GM12878 (cell line): ENCODE measurements around the gene UPK3BL2. TPM values are rescaled to one million over a fixed set of nuclear protein-coding genes. Genes with fewer than 3 reads are reported as not detected.
"Not testable (repeated sequence)": the region's sequence is repeated elsewhere in the genome, so short reads cannot be mapped to it uniquely, and the experiment has no call there.

Source experiments
- ATAC-seq: fragments of 200-7000 bp; cut with Tn5 transposase; 3 replicates; pipeline ENCODE4 v1.9.1; 2020; ENCODE audit warnings: mild to moderate bottlenecking, moderate library complexity
- BruUV-seq: library from RNA; stranded (reverse); fragments of 400-500 nt; replicated peaks from 2 replicates; lab custom pipeline; 2021; lab: Mats Ljungman, UMichigan
- CTCF ChIA-PET: fragments of 300-600 bp; sonication (Branson Sonifier 250); formaldehyde crosslinking; extraction: SDS; loops from one replicate; lab custom pipeline; 2021; ENCODE audit warnings: inconsistent platforms; lab: Yijun Ruan, JAX
- POLR2A ChIA-PET: fragments of 350-600 bp; formaldehyde crosslinking; extraction: SDS; loops from one replicate; lab custom pipeline; 2021; ENCODE audit warnings: inconsistent platforms; lab: Charles Lee
- RAD21 ChIA-PET: fragments of 300-600 bp; sonication (Branson Sonifier 250); formaldehyde crosslinking; loops from one replicate; lab custom pipeline; 2023; ENCODE audit warnings: antibody characterized with exemption; ENCODE audit not compliant: unreplicated experiment; lab: Charles Lee
- SMC1A ChIA-PET: fragments of 300-600 bp; sonication (Branson Sonifier 250); formaldehyde crosslinking; loops from one replicate; lab custom pipeline; 2023; ENCODE audit not compliant: unreplicated experiment, uncharacterized antibody; lab: Charles Lee
- DNase-seq: peaks from one replicate; pipeline ENCODE4 v3.0.0-alpha.2; 2011; ENCODE audit warnings: low read depth, low spot score
- FAIRE-seq: peaks from 3 replicates; lab custom pipeline; 2011; peaks lifted over from hg19 to GRCh38; lab: Jason Lieb, UNC
- H2AFZ ChIP-seq: 2 replicates; pipeline ENCODE4 v1.6.0; 2011; ENCODE audit warnings: low read depth, low read length, control low read depth; ENCODE audit not compliant: control insufficient read depth
- H3K27ac ChIP-seq: 2 replicates; pipeline ENCODE4 v1.5.1; 2011; ENCODE audit warnings: control low read depth; ENCODE audit not compliant: control insufficient read depth, insufficient read depth
- H3K27me3 ChIP-seq, 2 experiments: replicated peaks in 1 of 2; 2 replicates each; pipeline versions ENCODE4 v1.6.0 to v1.6.1; 2011; ENCODE audit warnings: low read length in 1 of 2; ENCODE audit not compliant: control insufficient read depth in 2 of 2, insufficient read depth in 2 of 2
- H3K36me3 ChIP-seq, 2 experiments: 2 replicates each; pipeline ENCODE4 v1.5.1; 2011; ENCODE audit warnings: low read length in 1 of 2; ENCODE audit not compliant: control insufficient read depth in 2 of 2, insufficient read depth in 2 of 2
- H3K4me1 ChIP-seq: 2 replicates; pipeline ENCODE4 v1.6.1; 2011; ENCODE audit warnings: mild to moderate bottlenecking, low read length, moderate library complexity, mixed read lengths; ENCODE audit not compliant: control insufficient read depth, insufficient read depth
- H3K4me2 ChIP-seq: 2 replicates; pipeline ENCODE4 v1.6.0; 2011; ENCODE audit warnings: control low read depth; ENCODE audit not compliant: control insufficient read depth, insufficient read depth
- H3K4me3 ChIP-seq: fragments of 200-600 bp; sonication (generic); 2 replicates; pipeline ENCODE4 v1.5.1; 2016
- H3K79me2 ChIP-seq: 2 replicates; pipeline ENCODE4 v1.6.0; 2011; ENCODE audit warnings: low read length; ENCODE audit not compliant: control insufficient read depth, insufficient read depth
- H3K9ac ChIP-seq: 2 replicates; pipeline ENCODE4 v1.8.0; 2011; ENCODE audit warnings: low read length, control low read depth, mixed read lengths; ENCODE audit not compliant: control insufficient read depth, insufficient read depth
- H3K9me3 ChIP-seq: replicated peaks from 3 replicates; pipeline ENCODE4 v1.5.1; 2011; ENCODE audit warnings: mild to moderate bottlenecking, low read length; ENCODE audit not compliant: control insufficient read depth, insufficient read depth
- H4K20me1 ChIP-seq: 2 replicates; pipeline ENCODE4 v1.6.0; 2011; ENCODE audit not compliant: control insufficient read depth, insufficient read depth
- EED ChIP-seq: sonication (generic); IDR thresholded peaks from 2 replicates; pipeline ENCODE4 v1.6.1; 2016; ENCODE audit warnings: antibody characterized with exemption, low read depth
- JUNB ChIP-seq: IDR thresholded peaks from 2 replicates; pipeline ENCODE4 v1.6.1; 2016; ENCODE audit warnings: antibody characterized with exemption, mild to moderate bottlenecking
- WGBS: methylation state at CpG from one replicate; pipeline ENCODE4 v1.1.6; 2016; ENCODE audit warnings: low lambda C conversion rate; ENCODE audit not compliant: insufficient replicate concordance, insufficient coverage; ENCODE audit errors: missing lambda C conversion rate; 5-methylcytosine and 5-hydroxymethylcytosine counted together
- in situ Hi-C: fragments of 300-500 bp; cut with MboI; formaldehyde crosslinking; loops from 9 replicates; pipeline ENCODE4 v1.14.3; 2018; ENCODE audit warnings: mixed read lengths
- intact Hi-C: fragments of 100-400 bp; cut with micrococcal nuclease; formaldehyde crosslinking; loops from one replicate; pipeline ENCODE4 v1.14.2; 2022; ENCODE audit not compliant: unreplicated experiment
- polyA plus RNA-seq, 11 experiments: library from polyadenylated mRNA; depleted of rRNA in 4 of 11; unstranded in 6 of 11; stranded (reverse) in 5 of 11; fragments of >200 nt; fragmentation: Nextera tagmentation in 4 of 11; fragmentation: Illumina TruSeq in 1 of 11; extraction: Ambion mirVana in 4 of 11; extraction: Trizol in 1 of 11; gene quantifications; 1 replicate in 1 of 11; 2 replicates in 10 of 11; pipeline versions ENCODE4 v1.2.1 to v1.2.3, GENCODE V29; 2011 to 2016; ENCODE audit warnings: inconsistent platforms in 2 of 11, missing spikeins in 2 of 11, low read depth in 1 of 11
- total RNA-seq, 4 experiments: library from RNA; depleted of rRNA in 3 of 4; stranded (reverse); fragments of >200 nt in 3 of 4; fragmentation: Illumina TruSeq in 1 of 4; extraction: Trizol in 1 of 4; gene quantifications; 2 replicates each; pipeline versions ENCODE4 v1.2.1 to v1.2.3, GENCODE V29; 2013 to 2021

Gene UPK3BL2
- total and polyA plus RNA-seq, 10 of the 15 experiments (the other 5 are each of a cell fraction or from before 2014, with no cell fraction given): 0.18 to 30.1 (median 9.9) TPM; not detected in 1

GRCh38 chr7:102546353-102546752 is 2.9 kb upstream of the UPK3BL2 start:
- TF ChIP-seq JUNB (peak; percentile 36; the same call in 1 of the 2 replicates), EED (0 out of 2 replicates have a peak, but pooled peaks have one; percentile 39)
- H3K4me1 ChIP-seq, H3K27ac ChIP-seq, SMC1A ChIA-PET, H3K9ac ChIP-seq, H2AFZ ChIP-seq, H3K36me3 ChIP-seq, DNase-seq, BruUV-seq, H3K4me3 ChIP-seq, H3K4me2 ChIP-seq, POLR2A ChIA-PET, FAIRE-seq, H3K9me3 ChIP-seq, H4K20me1 ChIP-seq, RAD21 ChIA-PET, intact Hi-C loops, H3K27me3 ChIP-seq, H3K79me2 ChIP-seq, in situ Hi-C loops, CTCF ChIA-PET: not testable (repeated sequence)
- peak; percentile 89 for ATAC-seq
- no CpG with 5 or more reads among the region's 6 CpGs for WGBS

GRCh38 chr7:102545288-102545687 is 1.8 kb upstream of the UPK3BL2 start:
- H3K27ac ChIP-seq, FAIRE-seq, H3K4me2 ChIP-seq, BruUV-seq, H3K27me3 ChIP-seq, H3K9me3 ChIP-seq, intact Hi-C loops, H3K79me2 ChIP-seq, H3K9ac ChIP-seq, DNase-seq, in situ Hi-C loops, POLR2A ChIA-PET, H4K20me1 ChIP-seq, SMC1A ChIA-PET, H3K36me3 ChIP-seq, H3K4me3 ChIP-seq, H2AFZ ChIP-seq, H3K4me1 ChIP-seq, RAD21 ChIA-PET, CTCF ChIA-PET: not testable (repeated sequence)
- peak; percentile 31 for ATAC-seq
- WGBS: 49% methylated on average over 9 of the region's 12 CpGs
- TF ChIP-seq EED: 0 out of 2 replicates have a peak, but pooled peaks have one; percentile 15

GRCh38 chr7:102544372-102544771 is 876 bp upstream of the UPK3BL2 start:
- H3K9ac ChIP-seq, H3K4me2 ChIP-seq, H3K4me3 ChIP-seq, CTCF ChIA-PET, H3K9me3 ChIP-seq, ATAC-seq, intact Hi-C loops, POLR2A ChIA-PET, DNase-seq, SMC1A ChIA-PET, H3K36me3 ChIP-seq, FAIRE-seq, H3K4me1 ChIP-seq, H4K20me1 ChIP-seq, in situ Hi-C loops, H3K27me3 ChIP-seq, H3K27ac ChIP-seq, H3K79me2 ChIP-seq, H2AFZ ChIP-seq, RAD21 ChIA-PET, BruUV-seq: not testable (repeated sequence)
- WGBS: no CpG with 5 or more reads among the region's 1 CpG

- H3K27ac ChIP-seq, FAIRE-seq, SMC1A ChIA-PET, ATAC-seq, H3K27me3 ChIP-seq, H3K79me2 ChIP-seq, CTCF ChIA-PET, intact Hi-C loops, H2AFZ ChIP-seq, POLR2A ChIA-PET, H3K4me3 ChIP-seq, BruUV-seq, H3K36me3 ChIP-seq, H3K4me2 ChIP-seq, H4K20me1 ChIP-seq, in situ Hi-C loops, DNase-seq, H3K4me1 ChIP-seq, RAD21 ChIA-PET, H3K9me3 ChIP-seq, H3K9ac ChIP-seq: not testable (repeated sequence)
- 92% methylated on average over 8 of the region's 11 CpGs for WGBS
Measured at GRCh38 chr7:102542771-102543170, 725 bp downstream of the UPK3BL2 start.
